Small intestine (tissue), 7 donors: ENCODE results near the gene ATP10A. TPM values are rescaled to one million over a fixed set of nuclear protein-coding genes. Genes with fewer than 3 reads are reported as not detected.

Experiments
- DNase-seq, 2 donors: peaks; one replicate each; pipeline versions ENCODE4 v3.0.0 to v3.0.0-alpha.2; 2013
- FAIRE-seq: peaks from 2 replicates; lab custom pipeline; 2012; peaks lifted over from hg19 to GRCh38; lab: Jason Lieb, UNC
- H3K27ac ChIP-seq, 3 donors: one replicate each; pipeline ENCODE4 v1.5.1; 2013; ENCODE audit warnings: low read length in 2 of 3, mild to moderate bottlenecking in 2 of 3, control low read depth in 1 of 3, inconsistent platforms in 1 of 3, low read depth in 1 of 3, moderate library complexity in 1 of 3
- H3K27me3 ChIP-seq, 3 donors: one replicate each; pipeline ENCODE4 v1.6.1; 2013; ENCODE audit warnings: low read length in 3 of 3, inconsistent platforms in 1 of 3; ENCODE audit not compliant: control insufficient read depth in 3 of 3, insufficient read depth in 3 of 3
- H3K36me3 ChIP-seq, 3 donors: one replicate each; pipeline ENCODE4 v1.6.1; 2013; ENCODE audit warnings: low read length in 3 of 3, inconsistent platforms in 1 of 3, low read depth in 1 of 3, mild to moderate bottlenecking in 1 of 3, moderate library complexity in 1 of 3; ENCODE audit not compliant: control insufficient read depth in 3 of 3, insufficient read depth in 2 of 3
- H3K4me1 ChIP-seq, 3 donors: one replicate each; pipeline ENCODE4 v1.6.1; 2013; ENCODE audit warnings: low read length in 2 of 3, inconsistent platforms in 1 of 3, low read depth in 1 of 3, mild to moderate bottlenecking in 1 of 3, moderate library complexity in 1 of 3; ENCODE audit not compliant: control insufficient read depth in 3 of 3, insufficient read depth in 2 of 3
- H3K4me3 ChIP-seq, 3 donors: one replicate each; pipeline ENCODE4 v1.5.1; 2013; ENCODE audit warnings: low read length in 3 of 3, control low read depth in 1 of 3, inconsistent platforms in 1 of 3, low read depth in 1 of 3, mild to moderate bottlenecking in 1 of 3, moderate library complexity in 1 of 3
- H3K9me3 ChIP-seq, 2 donors: one replicate each; pipeline ENCODE4 v1.6.1; 2013; ENCODE audit warnings: low read depth in 1 of 2, low read length in 1 of 2; ENCODE audit not compliant: control insufficient read depth in 2 of 2, insufficient read depth in 1 of 2
- WGBS, 3 donors: extraction: QIAGEN DNeasy Blood & Tissue Kit; methylation state at CpG; one replicate each; pipeline ENCODE4 v1.1.7; 2013; 5-methylcytosine and 5-hydroxymethylcytosine counted together
- polyA plus RNA-seq, 4 donors: library from polyadenylated mRNA; stranded (reverse) in 3 of 4; unstranded in 1 of 4; fragments of 200-250 nt in 3 of 4; fragments of 120-200 nt in 1 of 4; gene quantifications; one replicate each; pipeline versions ENCODE4 v1.2.1 to v1.2.3, GENCODE V29; 2013
- donor health status: healthy with polysubstance abuse.
- donor health status: control.
- donor health status: control.
- donor health status: Bipolar disorder and iron deficiency.
- donor health status: healthy.

The ATP10A gene
- polyA plus RNA-seq, 4 donors = 0.27 to 2.8 (median 1.3) TPM; not detected in 1

DNA sequence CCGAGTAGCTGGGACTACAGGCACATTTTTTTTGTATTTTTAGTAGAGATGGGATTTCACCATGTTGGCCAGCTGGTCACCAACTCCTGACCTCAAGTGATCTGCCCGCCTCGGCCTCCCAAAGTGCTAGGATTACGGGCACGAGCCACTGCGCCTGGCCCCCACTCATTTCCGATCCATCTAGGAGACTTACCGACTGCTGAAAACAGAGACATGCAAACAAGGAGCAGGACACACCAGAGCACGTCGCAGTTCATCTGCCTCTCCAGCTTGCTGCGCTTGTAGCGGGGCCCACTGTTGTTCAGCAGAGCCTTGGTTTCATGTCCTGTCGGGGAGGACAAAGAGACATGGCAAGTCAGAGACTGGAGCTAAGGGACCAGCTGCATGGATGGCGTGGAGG, 137.4 kb downstream of the ATP10A start:
- 90 to 96% (median 94%) methylated on average over 14 of the region's 14 CpGs for WGBS, 3 donors

DNA sequence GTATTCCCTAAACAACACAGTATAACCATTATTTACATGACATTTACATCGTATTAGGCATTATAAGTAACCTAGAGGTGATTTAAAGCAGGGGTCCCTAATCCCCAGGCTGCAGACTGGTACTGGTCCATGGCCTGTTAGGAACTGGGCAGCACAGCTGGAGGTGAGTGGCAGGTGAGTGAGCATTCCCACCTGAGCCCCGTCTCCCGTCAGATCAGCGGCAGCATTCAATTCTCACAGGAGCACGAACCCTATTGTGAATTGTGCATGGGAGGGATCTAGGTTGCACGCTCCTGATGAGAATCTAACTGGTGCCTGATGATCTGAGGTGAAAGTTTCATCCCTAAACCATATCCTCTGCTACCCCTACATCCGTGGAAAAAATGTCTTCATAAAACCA, 138.2 kb downstream of the ATP10A start:
- no peak for DNase-seq
- no peaks in the 10 kb centered on the region for H3K36me3 ChIP-seq
- 87 to 91% (median 90%) methylated on average over 7 of the region's 7 CpGs for WGBS, 3 donors

More for the DNA sequence above, 137.4 kb downstream of the ATP10A start:
- Histone ChIP-seq H3K36me3 (no peaks in the 10 kb centered on the region), H3K9me3 (no peaks in the 10 kb centered on the region), H3K27ac (no peak overlapping the region), H3K4me3 (no peak overlapping the region), H3K27me3 (no peaks in the 10 kb centered on the region), H3K4me1 (no peaks in the 10 kb centered on the region)
- DNase-seq = no peak
- FAIRE-seq = no peak

DNA sequence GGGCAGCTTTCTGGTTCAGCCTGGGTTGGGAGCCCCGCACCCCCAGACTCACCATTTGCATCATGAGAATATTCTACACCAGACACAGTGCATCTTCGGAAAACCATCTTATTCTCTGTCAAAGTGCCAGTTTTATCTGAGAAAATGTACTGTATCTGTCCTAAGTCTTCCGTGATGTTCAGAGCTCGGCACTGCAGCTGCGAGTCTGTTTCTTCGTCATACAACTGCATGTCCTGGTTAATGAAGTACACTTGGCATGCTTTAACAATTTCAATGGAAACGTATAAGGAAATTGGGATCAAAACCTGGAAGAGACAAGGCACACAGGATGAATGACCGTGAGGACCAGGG, 141.5 kb downstream of the ATP10A start:
- Histone ChIP-seq H3K27me3 (no peaks in the 10 kb centered on the region), H3K27ac (no peak overlapping the region), H3K9me3 (no peaks in the 10 kb centered on the region), H3K4me1 (no peaks in the 10 kb centered on the region), H3K36me3 (no peaks in the 10 kb centered on the region), H3K4me3 (no peak overlapping the region)
- no peak for FAIRE-seq
- WGBS, 3 donors = 84 to 87% (median 84%) methylated on average over 8 of the region's 8 CpGs
- DNase-seq = no peak

More for the DNA sequence above, 138.2 kb downstream of the ATP10A start:
- no peak overlapping the region for H3K4me3 ChIP-seq
- no peaks in the 10 kb centered on the region for H3K4me1 ChIP-seq
- FAIRE-seq = no peak
- no peaks in the 10 kb centered on the region for H3K9me3 ChIP-seq
- no peak overlapping the region for H3K27ac ChIP-seq
- H3K27me3 ChIP-seq = no peaks in the 10 kb centered on the region

- Histone ChIP-seq H3K9me3 (no peaks in the 10 kb centered on the region), H3K36me3 (no peaks in the 10 kb centered on the region), H3K27me3 (no peaks in the 10 kb centered on the region), H3K4me1 (no peaks in the 10 kb centered on the region), H3K4me3 (no peak overlapping the region), H3K27ac (no peak overlapping the region)
- 76 to 83% (median 78%) methylated on average over 18 of the region's 18 CpGs for WGBS, 3 donors
- no peak for FAIRE-seq
- peak in 1 of 2 donors; percentile 17 for DNase-seq
These were observed 143.8 kb downstream of the ATP10A start for GRCh38 chr15:25719101-25719985.

GRCh38 chr15:25718597-25718996, 144.5 kb downstream of the ATP10A start:
- H3K27ac ChIP-seq = no peak overlapping the region
- no peaks in the 10 kb centered on the region for H3K27me3 ChIP-seq
- no peaks in the 10 kb centered on the region for H3K36me3 ChIP-seq
- DNase-seq (no peak), FAIRE-seq (no peak)
- no peaks in the 10 kb centered on the region for H3K9me3 ChIP-seq
- H3K4me1 ChIP-seq = no peaks in the 10 kb centered on the region
- no peak overlapping the region for H3K4me3 ChIP-seq
- WGBS, 3 donors = 91 to 92% (median 91%) methylated on average over 8 of the region's 8 CpGs

DNA sequence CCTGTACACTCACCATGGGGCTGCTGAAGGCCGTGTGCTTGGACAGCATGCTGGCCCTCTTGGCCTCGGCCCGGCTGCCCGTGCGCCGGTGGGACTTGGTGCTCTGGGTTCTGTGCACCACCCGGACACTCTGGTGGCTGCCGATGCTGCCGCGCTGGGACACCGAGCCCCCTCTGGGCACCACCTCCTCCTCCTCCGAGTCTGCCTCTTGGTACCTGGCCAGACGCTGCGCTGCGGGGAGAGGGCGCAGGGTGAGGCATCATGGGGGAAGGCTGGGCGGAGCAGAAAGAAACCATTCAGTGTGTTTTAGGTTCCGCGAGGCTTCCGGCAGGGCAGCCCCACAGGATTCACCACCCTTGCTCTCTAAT, 145.0 kb downstream of the ATP10A start:
- Histone ChIP-seq H3K36me3 (no peaks in the 10 kb centered on the region), H3K4me1 (no peaks in the 10 kb centered on the region), H3K9me3 (no peaks in the 10 kb centered on the region), H3K27ac (no peak overlapping the region), H3K4me3 (no peak overlapping the region), H3K27me3 (no peaks in the 10 kb centered on the region)
- FAIRE-seq (no peak), DNase-seq (no peak)
- 90 to 94% (median 92%) methylated on average over 20 of the region's 20 CpGs for WGBS, 3 donors

DNA sequence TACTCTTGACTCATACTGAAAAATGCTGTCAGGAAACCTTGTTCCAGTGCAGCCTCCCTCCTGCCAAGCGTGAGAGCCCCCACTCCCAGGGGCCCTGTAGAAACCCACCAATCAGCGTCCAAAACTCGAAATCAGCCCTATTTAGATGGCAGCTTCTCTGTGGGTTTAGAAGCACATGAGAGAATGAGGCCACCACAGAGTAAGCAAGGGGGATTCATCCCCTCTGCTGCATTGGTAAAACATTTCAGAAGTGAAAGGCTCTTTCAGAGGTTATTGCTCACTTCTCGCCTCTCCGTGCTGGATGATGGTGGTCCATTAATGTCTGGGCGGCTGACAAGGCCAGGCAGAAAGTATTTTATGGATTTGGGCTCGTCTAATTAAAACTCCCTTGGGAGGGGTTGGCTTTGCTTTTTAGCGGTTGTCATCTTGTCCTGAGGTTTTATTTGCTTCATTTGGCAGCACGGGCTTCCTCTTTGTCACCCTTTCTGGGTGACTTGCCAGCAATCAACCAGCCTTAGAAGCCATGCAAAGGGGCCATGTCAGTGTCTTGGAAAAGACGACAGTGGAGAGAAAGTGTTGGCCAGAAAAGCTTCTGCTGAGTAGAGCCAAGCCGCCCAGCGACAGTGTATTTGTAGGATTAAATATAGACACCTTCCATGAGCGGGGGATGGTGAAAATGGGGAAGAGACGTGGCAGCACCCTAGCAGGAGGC, 145.5 kb downstream of the ATP10A start:
- Histone ChIP-seq H3K27ac (no peak overlapping the region), H3K9me3 (no peaks in the 10 kb centered on the region), H3K4me3 (no peak overlapping the region), H3K27me3 (no peaks in the 10 kb centered on the region), H3K4me1 (no peaks in the 10 kb centered on the region), H3K36me3 (no peaks in the 10 kb centered on the region)
- 72 to 78% (median 73%) methylated on average over 14 of the region's 14 CpGs for WGBS, 3 donors
- FAIRE-seq (no peak), DNase-seq (no peak)

- no peaks in the 10 kb centered on the region for H3K36me3 ChIP-seq
- H3K4me3 ChIP-seq = no peak overlapping the region
- FAIRE-seq = no peak
- no peaks in the 10 kb centered on the region for H3K27me3 ChIP-seq
- no peaks in the 10 kb centered on the region for H3K4me1 ChIP-seq
- H3K9me3 ChIP-seq = no peaks in the 10 kb centered on the region
- DNase-seq = no peak
- whole genome bisulfite sequencing, 3 donors = 70 to 86% (median 77%) methylated on average over 3 of the region's 3 CpGs
- no peak overlapping the region for H3K27ac ChIP-seq
These were observed 146.0 kb downstream of the ATP10A start for GRCh38 chr15:25717127-25717456.
